HG03196 (cell line): ENCODE results near the gene AHI1.

Source experiments
- ATAC-seq: cut with Tn5 transposase; IDR thresholded peaks from one replicate; pipeline ENCODE4 v1.9.1; 2021; ENCODE audit not compliant: unreplicated experiment

AHI1 gene

GRCh38 chr6:135464634-135465033, 32.9 kb downstream of the AHI1 start:
- peak; percentile 59 for ATAC-seq

- ATAC-seq = no peak
Measured at GRCh38 chr6:135461208-135461607, 36.3 kb downstream of the AHI1 start.

DNA sequence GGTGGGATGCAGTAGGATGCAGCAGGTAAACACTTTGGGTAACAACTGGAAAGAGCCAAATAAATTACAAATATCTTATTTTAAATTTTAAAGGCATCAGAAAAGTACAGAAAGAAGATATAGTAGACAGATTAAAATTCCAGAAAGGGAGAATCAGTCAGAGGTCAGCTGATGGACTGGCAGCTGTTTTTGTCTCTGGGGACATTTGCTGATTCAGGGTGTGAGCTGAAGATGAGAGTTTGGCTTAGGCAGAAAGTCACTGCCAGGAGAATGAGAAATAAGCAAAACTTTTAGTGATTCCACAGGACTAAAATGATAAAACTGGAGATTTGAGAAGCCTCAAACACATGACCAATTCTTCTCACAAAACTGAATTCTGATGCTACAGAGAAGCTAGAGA, 39.5 kb downstream of the AHI1 start:
- no peak for ATAC-seq

DNA sequence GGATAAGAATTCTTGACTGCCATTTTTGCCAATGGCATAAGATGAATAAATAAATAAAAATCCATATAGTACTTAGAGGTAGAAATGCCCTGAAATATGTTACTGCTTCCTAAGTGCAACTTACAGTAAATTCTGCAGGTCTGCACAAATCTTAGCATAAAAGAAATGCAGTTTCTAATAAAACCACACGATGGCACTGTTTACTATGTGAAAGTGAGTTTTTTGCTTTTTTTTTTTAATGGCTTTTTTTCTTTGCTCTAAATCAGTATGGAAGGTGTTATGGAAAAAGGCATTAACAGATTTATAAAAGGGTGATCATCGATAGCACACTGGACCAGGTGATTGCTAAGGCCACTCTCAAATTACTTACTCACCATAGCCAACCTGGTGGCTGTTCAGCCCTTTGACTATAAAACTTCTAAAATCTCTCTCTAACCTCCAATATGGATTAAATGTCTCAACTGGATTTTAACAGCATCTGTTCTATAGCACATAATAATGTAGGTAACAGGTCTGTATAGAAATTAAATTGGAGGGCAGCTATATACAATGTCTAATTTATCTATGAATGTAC, 45.8 kb downstream of the AHI1 start:
- ATAC-seq = no peak

GRCh38 chr6:135449246-135449645, 48.3 kb downstream of the AHI1 start:
- ATAC-seq = no peak

DNA sequence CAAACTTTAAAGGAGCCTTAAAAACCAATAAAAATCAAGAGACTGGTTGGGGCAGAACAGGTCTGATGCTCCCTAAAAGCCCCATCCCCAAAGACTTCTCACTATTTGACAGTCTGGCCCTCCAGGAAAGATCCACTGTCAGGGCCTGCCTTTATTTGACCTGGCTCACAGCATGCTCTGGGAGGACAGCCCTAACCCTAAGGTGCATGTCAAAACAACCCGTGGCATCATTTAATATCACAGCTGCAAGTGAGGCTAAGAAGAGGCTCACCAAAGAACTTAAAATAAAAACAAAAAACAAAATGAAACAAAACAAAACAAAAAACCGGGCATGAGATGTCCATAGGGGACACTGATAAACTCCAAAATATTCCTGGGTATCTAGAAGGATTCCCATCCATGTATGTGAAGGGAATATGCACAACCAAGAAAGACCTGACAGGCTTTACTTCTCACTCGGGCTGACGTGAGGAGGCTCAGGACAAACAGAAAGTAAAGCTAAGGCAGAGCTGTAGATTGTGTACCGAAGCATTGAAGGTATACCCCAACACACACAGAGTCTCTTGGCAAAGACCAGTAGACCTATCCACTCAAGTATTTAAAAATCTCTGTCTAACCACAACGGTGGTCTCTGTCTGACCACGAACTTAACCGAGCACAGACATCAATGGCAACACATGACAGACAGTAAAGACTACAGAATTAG, 57.3 kb downstream of the AHI1 start:
- peak; percentile 63 for ATAC-seq

DNA sequence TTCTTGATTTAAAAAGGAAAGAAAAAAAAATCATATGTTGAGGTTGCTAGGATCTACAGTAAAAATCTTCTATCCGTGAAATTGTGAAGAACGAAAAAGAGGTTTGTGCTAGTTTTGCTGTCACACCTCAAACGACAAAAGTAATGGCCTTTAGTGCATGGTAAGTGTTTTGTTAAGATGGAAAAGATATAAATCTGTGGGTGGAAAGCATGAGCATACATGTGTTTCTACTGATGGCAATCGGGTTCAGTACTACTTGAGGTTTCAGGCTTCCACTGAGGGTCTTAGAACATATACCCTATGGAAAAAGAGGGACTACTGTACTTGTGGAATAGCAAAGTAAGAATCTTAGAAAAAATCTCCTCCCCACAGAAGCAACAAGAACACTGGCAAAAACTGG, 58.0 kb downstream of the AHI1 start:
- no peak for ATAC-seq

DNA sequence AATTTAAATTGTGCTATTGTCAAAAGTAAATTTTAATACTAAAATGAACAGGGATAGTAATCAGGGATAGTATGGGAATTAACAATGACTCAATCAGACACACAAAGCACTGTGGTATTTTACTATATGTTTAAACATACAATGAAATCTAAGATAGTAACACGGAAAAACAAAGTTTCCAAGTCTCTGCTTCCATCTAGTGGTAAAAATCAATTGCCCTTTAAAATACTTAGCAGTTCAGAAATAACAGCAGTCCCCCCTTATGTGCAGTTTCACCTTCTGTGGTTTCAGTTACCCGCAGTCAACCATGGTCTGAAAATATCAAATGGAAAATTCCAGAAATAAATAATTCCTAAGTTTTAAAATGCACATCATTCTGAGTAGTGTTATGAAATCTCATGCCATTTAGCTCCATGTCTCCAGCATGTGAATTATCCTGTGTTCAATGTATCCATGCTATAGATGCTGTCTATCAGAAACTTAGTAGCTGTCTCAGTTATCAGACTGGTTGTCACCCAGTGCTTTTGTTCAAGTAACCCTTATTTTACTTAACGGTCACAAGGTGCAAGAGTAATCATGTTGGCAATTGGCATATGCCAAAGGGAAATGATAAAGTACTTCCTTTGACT, 58.5 kb downstream of the AHI1 start:
- ATAC-seq = no peak

GRCh38 chr6:135434991-135435390, 62.5 kb downstream of the AHI1 start:
- ATAC-seq = no peak

DNA sequence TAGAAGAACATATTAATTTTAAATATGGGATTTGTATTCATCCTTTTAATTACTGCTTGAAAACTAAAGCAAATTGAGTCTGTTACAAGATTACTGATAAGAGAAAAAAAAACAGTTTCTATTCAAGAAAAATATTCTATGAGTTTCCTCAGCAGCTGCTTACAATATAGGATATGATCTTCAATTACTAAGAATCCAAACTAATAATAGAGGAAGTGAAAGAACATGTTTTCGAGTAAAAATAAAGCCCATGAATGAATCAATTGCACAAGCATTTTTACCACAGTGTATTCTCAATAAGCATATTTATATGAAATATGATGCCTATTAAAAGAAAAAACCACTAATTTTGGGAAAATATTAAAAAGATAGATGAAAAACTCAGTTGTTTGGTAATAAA, 63.4 kb downstream of the AHI1 start:
- ATAC-seq = no peak

GRCh38 chr6:135428078-135428477, 69.5 kb downstream of the AHI1 start:
- no peak for ATAC-seq

DNA sequence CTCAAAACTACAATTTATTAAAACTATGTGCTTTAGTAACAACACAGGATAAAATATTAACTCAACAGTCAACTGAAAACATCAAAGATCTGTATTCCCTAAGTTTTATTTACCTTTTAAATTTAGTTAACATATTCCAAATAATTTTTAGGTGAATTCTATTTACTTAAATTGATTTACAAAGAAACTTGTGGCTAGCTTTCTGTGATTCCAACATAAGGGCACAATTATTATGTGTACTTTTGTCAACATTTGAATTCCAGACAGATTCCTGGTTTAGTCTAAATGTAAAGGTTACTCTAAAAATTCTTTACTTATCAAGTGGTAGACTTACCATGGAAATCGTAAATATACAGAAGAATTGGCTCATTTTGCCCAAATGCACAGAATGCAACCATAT, 70.7 kb downstream of the AHI1 start:
- no peak for ATAC-seq

GRCh38 chr6:135424385-135424784, 73.2 kb downstream of the AHI1 start:
- ATAC-seq = no peak

DNA sequence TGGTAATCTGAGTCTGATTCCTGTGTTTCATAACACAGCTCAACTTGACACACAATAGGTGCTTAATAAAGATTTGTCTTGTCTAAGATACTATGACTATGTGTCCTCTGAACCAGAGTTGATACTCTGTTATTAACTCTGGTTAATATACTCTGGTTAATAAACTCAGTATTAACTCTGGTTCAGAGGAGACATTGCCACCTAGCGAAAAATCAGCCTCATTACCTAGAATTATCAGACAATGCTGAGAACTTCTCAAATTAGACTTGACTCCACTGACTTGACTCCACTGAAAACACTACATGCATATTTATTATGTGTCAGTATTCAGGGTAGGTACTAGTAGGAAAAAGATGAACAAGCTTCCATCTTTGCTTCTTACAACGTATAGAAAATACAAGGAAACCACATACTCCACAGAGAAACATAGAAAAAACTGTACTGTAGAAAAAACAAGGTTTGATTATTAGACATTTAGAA, 73.9 kb downstream of the AHI1 start:
- ATAC-seq = peak; percentile 93

- no peak for ATAC-seq
Measured at GRCh38 chr6:135419162-135419561, 78.4 kb downstream of the AHI1 start.

GRCh38 chr6:135418040-135418760, 79.3 kb downstream of the AHI1 start:
- ATAC-seq = no peak

DNA sequence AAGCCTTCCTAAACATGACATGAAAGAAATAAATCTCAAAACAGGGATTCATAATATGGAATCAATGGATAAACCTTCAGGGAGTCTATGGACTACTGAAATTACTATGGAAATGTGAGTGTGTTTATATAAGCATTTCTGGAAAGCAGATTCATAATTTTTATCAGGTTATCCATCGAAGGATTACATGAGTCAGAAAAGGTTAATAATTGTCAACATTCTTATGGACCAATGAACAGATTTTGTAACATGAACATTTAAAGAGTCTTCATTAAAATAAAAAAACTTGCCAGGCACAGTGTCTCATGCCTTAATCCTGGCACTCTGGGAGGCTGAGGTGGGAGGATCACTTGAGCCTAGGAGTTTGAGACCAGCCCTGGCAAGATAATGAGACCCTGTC, 84.8 kb downstream of the AHI1 start:
- no peak for ATAC-seq

DNA sequence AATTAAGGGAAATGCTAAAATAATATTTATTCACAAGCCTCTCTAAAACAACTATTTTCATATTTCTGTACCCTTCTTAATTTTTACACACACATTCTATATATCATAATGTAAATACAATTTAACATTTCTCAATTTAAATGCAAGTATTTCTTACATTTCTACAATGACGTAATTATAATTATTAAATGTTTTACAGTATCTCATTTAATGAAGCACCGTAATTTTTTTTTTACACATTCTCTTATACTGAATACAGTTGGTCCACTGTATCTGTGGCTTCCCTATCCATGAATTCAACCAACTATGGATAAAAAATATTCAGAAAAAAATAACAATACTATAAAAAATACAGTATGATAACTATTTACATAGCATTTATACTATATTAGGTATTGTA, 85.7 kb downstream of the AHI1 start:
- ATAC-seq = no peak

- ATAC-seq = no peak
Measured at GRCh38 chr6:135411339-135411738, 86.2 kb downstream of the AHI1 start.

DNA sequence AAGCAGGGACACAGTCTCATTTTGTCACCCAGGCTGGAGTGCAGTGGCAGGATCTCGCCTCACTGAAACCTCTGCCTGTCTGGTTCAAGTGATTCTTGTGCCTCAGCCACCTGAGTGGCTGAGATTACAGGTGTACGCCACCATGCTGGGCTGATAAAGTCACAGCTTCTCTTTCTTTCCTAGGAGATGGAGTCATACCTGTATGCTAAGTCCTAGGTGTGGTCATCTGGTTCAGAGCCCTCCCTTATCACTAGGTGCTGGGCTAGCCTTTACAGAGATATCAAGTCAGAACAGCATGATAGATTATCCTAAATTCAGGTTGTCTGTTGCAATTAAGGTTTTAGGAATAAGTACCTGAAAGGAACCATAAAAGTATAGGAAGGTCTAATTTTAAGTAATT, 86.7 kb downstream of the AHI1 start:
- ATAC-seq = no peak

DNA sequence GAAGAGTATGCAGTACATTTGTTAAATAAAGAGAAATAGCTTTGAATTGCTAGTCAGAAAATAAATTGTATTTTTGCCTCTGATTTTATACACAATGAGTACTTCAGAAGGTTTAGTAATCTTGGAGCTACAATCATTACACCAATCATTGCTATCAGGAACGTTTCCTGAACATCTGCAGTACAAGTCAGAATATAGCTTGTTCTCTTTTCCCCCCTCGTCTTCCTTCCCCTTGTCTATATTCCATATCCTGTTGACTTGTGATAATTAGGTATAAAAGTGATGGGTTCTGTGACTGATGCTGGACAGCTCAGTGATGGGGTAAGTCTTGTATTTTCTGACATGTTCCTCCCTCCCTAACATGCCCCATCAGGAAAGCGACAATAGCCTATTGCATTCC, 94.0 kb downstream of the AHI1 start:
- no peak for ATAC-seq

DNA sequence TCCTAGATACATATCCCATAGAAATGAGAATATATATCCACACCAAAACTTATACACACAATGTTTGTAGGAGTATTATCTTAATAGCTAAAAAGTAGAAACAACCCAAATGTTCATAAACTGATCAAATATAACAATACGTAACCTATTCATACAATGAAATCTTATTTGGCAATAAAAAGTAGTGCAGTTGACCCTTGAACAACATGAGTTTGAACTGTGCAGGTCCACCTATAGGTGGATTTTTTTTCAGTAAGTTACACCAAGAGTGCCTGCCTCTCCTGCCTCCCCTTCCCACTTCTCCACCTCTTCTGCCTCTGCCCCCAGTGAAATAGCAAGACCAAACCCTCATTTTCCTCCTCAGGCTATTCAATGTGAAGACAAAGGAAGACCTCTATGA, 95.2 kb downstream of the AHI1 start:
- ATAC-seq = no peak
